Fibroblast of the conjunctiva (primary cell): ENCODE measurements around the gene FAM200B.

ENCODE experiments used
- DNase-seq: peaks from one replicate; pipeline ENCODE4 v3.0.0-alpha.2; 2010; ENCODE audit warnings: low read depth

The FAM200B gene

DNA sequence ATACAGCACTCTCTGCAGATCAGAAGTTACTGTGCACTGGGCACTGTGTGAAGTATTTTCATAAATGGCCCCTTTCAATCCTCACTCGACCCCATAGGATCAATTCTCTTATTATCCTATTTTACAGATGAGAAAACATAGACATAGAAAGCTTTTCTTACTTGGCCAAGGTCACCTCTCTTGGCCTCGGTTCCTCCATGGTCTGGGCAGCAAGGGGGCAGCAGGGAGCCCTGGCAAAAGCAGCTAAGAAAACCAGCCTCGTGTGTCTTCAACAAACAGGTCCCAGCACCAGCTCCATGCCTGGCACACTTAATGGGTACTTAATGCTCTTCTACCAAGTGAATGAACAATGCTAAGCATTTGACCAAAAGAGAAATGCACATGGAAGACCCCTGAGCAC is 55.6 kb downstream of the FAM200B start:
- DNase-seq, result no peak

DNA sequence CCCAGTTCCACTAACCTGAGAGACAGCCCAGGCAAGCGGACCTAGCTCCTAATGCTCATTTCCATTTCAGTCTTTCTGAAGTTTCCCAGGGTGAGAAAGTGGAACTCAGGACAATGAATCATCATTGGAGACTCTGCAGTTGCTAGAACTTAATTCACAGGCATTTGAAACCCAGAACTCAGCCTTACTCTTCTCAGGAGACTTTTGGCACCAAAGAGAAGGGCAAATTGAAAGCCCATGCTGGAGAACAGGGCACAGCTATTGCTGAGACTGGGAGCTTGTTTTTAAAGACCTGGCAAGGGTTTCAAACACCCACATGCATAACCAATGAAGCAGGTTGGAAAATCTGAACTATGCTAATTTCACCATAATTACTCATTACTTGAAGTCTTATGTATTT is 57.2 kb downstream of the FAM200B start:
- DNase-seq, result no peak
